IPS-NIHi11 (cell line): ENCODE data around the gene PARVA.

ENCODE experiments used
- DNase-seq: peaks from one replicate; pipeline ENCODE4 v3.0.0; 2012; ENCODE audit warnings: mixed read lengths, low spot score

PARVA gene

GRCh38 chr11:12459865-12460444 is 82.6 kb downstream of the PARVA start:
- no peak for DNase-seq

- DNase-seq: no peak
Observed at GRCh38 chr11:12460466-12460865, 83.1 kb downstream of the PARVA start.

GRCh38 chr11:12461516-12461915 is 84.1 kb downstream of the PARVA start:
- DNase-seq: no peak

GRCh38 chr11:12464303-12464702 is 86.9 kb downstream of the PARVA start:
- DNase-seq: no peak

GRCh38 chr11:12465332-12465731 is 88.0 kb downstream of the PARVA start:
- DNase-seq: no peak

GRCh38 chr11:12467610-12468009 is 90.2 kb downstream of the PARVA start:
- no peak for DNase-seq

GRCh38 chr11:12469451-12469850 is 92.1 kb downstream of the PARVA start:
- no peak for DNase-seq

- DNase-seq: no peak
Observed at GRCh38 chr11:12470236-12470635, 92.9 kb downstream of the PARVA start.

- DNase-seq: no peak
Observed at GRCh38 chr11:12472401-12473005, 95.1 kb downstream of the PARVA start.

- DNase-seq: no peak
Observed at GRCh38 chr11:12473381-12473780, 96.0 kb downstream of the PARVA start.

- no peak for DNase-seq
Observed at GRCh38 chr11:12474871-12475270, 97.5 kb downstream of the PARVA start.

GRCh38 chr11:12478743-12479142 is 101.4 kb downstream of the PARVA start:
- no peak for DNase-seq

GRCh38 chr11:12480401-12480800 is 103.0 kb downstream of the PARVA start:
- no peak for DNase-seq

- no peak for DNase-seq
Observed at GRCh38 chr11:12482839-12483238, 105.5 kb downstream of the PARVA start.

GRCh38 chr11:12483604-12484003 is 106.2 kb downstream of the PARVA start:
- no peak for DNase-seq

- DNase-seq: no peak
Observed at GRCh38 chr11:12485328-12485727, 108.0 kb downstream of the PARVA start.

GRCh38 chr11:12489246-12489772 is 111.9 kb downstream of the PARVA start:
- no peak for DNase-seq

- no peak for DNase-seq
Observed at GRCh38 chr11:12494699-12495098, 117.3 kb downstream of the PARVA start.

- DNase-seq: no peak
Observed at GRCh38 chr11:12496181-12497025, 119.0 kb downstream of the PARVA start.

GRCh38 chr11:12497431-12497830 is 120.1 kb downstream of the PARVA start:
- no peak for DNase-seq

- no peak for DNase-seq
Observed at GRCh38 chr11:12499071-12499470, 121.7 kb downstream of the PARVA start.

- DNase-seq: no peak
Observed at GRCh38 chr11:12502046-12502445, 124.7 kb downstream of the PARVA start.

GRCh38 chr11:12503039-12503484 is 125.7 kb downstream of the PARVA start:
- DNase-seq: no peak
